Uterus (tissue), 4 donors: ENCODE results near the gene CCDC106. TPM values are rescaled to one million over a fixed set of nuclear protein-coding genes. Genes with fewer than 3 reads are reported as not detected.

ENCODE experiments used
- DNase-seq, 2 donors: peaks; one replicate each; pipeline ENCODE4 v3.0.0-alpha.2; 2019 to 2020
- H3K27ac ChIP-seq, 2 donors: fragments of 200-600 bp; sonication (generic); 1 replicate in 1 of 2; 2 replicates in 1 of 2; pipeline ENCODE4 v1.5.1; 2016 to 2018
- H3K27me3 ChIP-seq, 2 donors: fragments of 200-600 bp; sonication (generic); one replicate each; pipeline ENCODE4 v1.5.1; 2018 to 2019; ENCODE audit warnings: control low read depth in 1 of 2
- H3K36me3 ChIP-seq, 2 donors: fragments of 200-600 bp; sonication (generic); one replicate each; pipeline ENCODE4 v1.5.1; 2019; ENCODE audit warnings: control low read depth in 1 of 2
- H3K4me1 ChIP-seq, 2 donors: fragments of 200-600 bp; sonication (generic); one replicate each; pipeline ENCODE4 v1.5.1; 2018 to 2019; ENCODE audit warnings: control low read depth in 1 of 2
- H3K4me3 ChIP-seq, 2 donors: fragments of 200-600 bp; sonication (generic); 1 replicate in 1 of 2; 2 replicates in 1 of 2; pipeline ENCODE4 v1.5.1; 2018 to 2019; ENCODE audit warnings: mild to moderate bottlenecking in 1 of 2
- H3K9me3 ChIP-seq, 2 donors: fragments of 200-600 bp; sonication (generic); one replicate each; pipeline ENCODE4 v1.5.1; 2019; ENCODE audit warnings: control low read depth in 1 of 2
- CTCF ChIP-seq, 4 experiments: fragments of 200-600 bp in 2 of 4; fragments of 450-650 bp in 2 of 4; sonication (generic) in 2 of 4; IDR thresholded peaks; one replicate each; pipeline ENCODE4 v1.5.1; 2016 to 2019; ENCODE audit warnings: antibody characterized with exemption in 4 of 4, mild to moderate bottlenecking in 2 of 4, moderate library complexity in 1 of 4
- POLR2A ChIP-seq, 2 donors: fragments of 450-650 bp; IDR thresholded peaks; one replicate each; pipeline ENCODE4 v1.6.1; 2016; ENCODE audit warnings: antibody characterized with exemption in 2 of 2, mild to moderate bottlenecking in 1 of 2, moderate library complexity in 1 of 2
- intact Hi-C: fragments of 100-400 bp; cut with DNase I; formaldehyde crosslinking; loops from one replicate; pipeline ENCODE4 v1.15.1; 2023; ENCODE audit warnings: low total_unique reads
- total RNA-seq, 4 donors: library from RNA; depleted of rRNA in 3 of 4; stranded (reverse); fragments of >200 nt in 3 of 4; gene quantifications; one replicate each; pipeline versions ENCODE4 v1.1.0 to v1.2.4, GENCODE V29; 2014 to 2023
- donor health status: DM: yes; HTN: yes; CAD: no.

Gene CCDC106
- total RNA-seq, 4 donors from 2014 or later = 2.9 to 25.0 (median 6.7) TPM

GRCh38 chr19:55685776-55686175 is 37.8 kb downstream of the CCDC106 start:
- Histone ChIP-seq H3K4me3 (no peak overlapping the region), H3K9me3 (no peaks in the 10 kb centered on the region), H3K27ac (no peak overlapping the region), H3K27me3 (no peaks in the 10 kb centered on the region), H3K36me3 (no peaks in the 10 kb centered on the region), H3K4me1 (no peaks in the 10 kb centered on the region)
- no peak for DNase-seq
- intact Hi-C loops = no loop called here
- TF ChIP-seq CTCF (IDR thresholded peaks at IDR 0.05) (no peak), POLR2A (IDR thresholded peaks at IDR 0.05) (no peak)

- H3K27ac ChIP-seq = no peak overlapping the region
- H3K9me3 ChIP-seq = no peaks in the 10 kb centered on the region
- intact Hi-C loops = no loop called here
- no peaks in the 10 kb centered on the region for H3K27me3 ChIP-seq
- no peaks in the 10 kb centered on the region for H3K36me3 ChIP-seq
- no peak for DNase-seq
- TF ChIP-seq POLR2A (IDR thresholded peaks at IDR 0.05) (no peak), CTCF (IDR thresholded peaks at IDR 0.05) (no peak)
- H3K4me1 ChIP-seq = no peaks in the 10 kb centered on the region
- H3K4me3 ChIP-seq = no peak overlapping the region
These were observed 38.5 kb downstream of the CCDC106 start for GRCh38 chr19:55686311-55687050.

GRCh38 chr19:55687281-55688201 is 39.5 kb downstream of the CCDC106 start:
- Histone ChIP-seq H3K27ac (no peak overlapping the region), H3K9me3 (no peaks in the 10 kb centered on the region), H3K27me3 (no peaks in the 10 kb centered on the region), H3K36me3 (no peaks in the 10 kb centered on the region), H3K4me3 (no peak overlapping the region), H3K4me1 (no peaks in the 10 kb centered on the region)
- TF ChIP-seq CTCF (IDR thresholded peaks at IDR 0.05) = no peak
- no peak for TF ChIP-seq POLR2A (IDR thresholded peaks at IDR 0.05)
- intact Hi-C loops = no loop called here
- DNase-seq = no peak

- H3K27ac ChIP-seq = no peak overlapping the region
- no peak for DNase-seq
- intact Hi-C loops = no loop called here
- H3K27me3 ChIP-seq = no peaks in the 10 kb centered on the region
- no peak for TF ChIP-seq CTCF (IDR thresholded peaks at IDR 0.05)
- no peak for TF ChIP-seq POLR2A (IDR thresholded peaks at IDR 0.05)
- H3K4me1 ChIP-seq = no peaks in the 10 kb centered on the region
- H3K9me3 ChIP-seq = no peaks in the 10 kb centered on the region
- no peaks in the 10 kb centered on the region for H3K36me3 ChIP-seq
- H3K4me3 ChIP-seq = no peak overlapping the region
These were observed 40.6 kb downstream of the CCDC106 start for GRCh38 chr19:55688422-55689218.
